AG20443 (cell line): ENCODE results near the gene MRAS.
"Not testable (repeated sequence)": the region's sequence is repeated elsewhere in the genome, so short reads cannot be mapped to it uniquely, and the experiment has no call there.

ENCODE experiments used
- DNase-seq: peaks from one replicate; pipeline ENCODE4 v3.0.0; 2012; ENCODE audit warnings: low spot score, mixed read lengths

MRAS gene

DNA sequence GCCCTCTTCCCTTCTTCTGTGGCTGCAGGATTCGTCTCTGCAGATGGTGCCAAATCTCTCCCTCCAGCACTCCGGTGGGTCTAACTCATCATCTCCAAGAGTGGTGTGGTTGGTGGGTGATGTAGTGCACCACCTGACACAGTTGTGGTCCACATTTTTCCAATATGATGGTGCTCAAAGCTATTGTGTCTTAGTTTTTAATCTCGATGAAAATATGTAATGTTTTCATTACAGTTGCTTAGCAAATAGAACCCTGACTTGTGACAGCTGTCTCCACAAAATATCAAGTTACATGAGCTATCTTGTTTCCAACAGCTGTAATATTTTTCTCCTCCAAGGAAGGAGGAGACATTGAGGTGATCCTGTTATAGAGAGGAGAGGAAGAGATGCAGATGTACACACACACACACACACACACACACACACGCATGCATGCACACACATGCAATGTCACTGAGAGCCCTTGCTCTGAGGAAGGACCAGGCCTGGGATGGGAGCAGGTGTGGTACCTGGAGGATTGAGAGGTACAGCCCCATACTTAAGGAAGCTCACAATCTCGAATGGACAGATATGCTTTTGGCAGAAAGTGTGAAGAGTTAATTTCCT is 70.3 kb downstream of the MRAS start:
- no peak for DNase-seq

DNA sequence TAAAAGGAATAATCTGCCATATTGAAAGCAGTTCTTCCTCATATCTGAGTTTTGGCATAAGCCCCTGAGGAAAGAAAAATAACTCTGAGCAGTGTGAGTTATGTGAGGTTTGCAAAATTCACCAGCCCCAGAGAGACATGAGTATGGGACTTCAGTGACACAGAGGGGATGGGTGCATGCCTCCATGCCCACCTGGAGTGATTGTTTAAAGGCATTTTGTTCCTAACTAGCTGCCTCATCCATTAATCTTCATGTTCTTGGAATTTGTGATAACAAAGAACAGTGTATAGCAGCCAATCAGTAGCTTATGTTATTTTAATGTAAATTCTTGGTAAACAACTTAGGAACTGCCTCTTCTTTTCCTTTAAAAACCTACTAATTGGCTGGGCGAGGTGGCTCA is 74.9 kb downstream of the MRAS start:
- no peak for DNase-seq

DNA sequence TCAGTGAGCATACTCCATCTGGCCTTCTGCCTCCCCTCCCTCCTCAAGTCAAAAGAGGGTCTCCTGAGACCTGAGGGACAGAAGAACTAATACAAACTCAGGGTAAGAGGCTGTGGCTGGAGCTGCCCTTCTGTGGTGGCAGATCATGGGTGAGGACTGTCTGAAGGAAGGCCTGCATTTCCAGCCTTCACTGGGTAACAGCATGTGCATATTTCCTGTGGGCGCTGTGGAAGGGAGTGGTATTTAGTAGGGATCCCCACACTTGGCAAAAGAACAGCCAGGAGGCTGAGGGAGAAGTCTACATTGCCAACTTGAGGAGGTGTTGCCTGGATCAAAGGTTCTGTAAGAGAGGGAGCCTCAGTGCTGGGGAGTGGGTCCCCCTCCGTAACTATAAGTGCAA is 75.9 kb downstream of the MRAS start:
- DNase-seq, result no peak

DNA sequence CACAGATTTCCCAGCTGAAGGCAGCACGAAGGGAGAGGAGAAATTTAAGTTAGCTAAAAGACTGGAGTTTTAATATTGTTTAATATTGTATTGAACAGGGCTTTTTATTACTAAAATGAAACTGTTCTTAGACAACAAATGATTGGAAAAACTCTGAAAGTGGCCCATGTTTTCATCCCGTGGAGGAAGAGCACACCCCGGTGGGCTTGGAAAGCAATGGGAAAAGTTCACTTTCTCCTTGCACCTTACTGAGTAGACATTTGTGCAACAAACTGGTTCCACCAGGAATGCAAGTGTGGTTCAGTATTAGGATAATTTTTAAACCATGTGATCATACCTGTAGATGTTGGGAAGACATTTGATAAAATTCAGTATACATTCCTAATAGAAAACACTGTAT is 77.8 kb downstream of the MRAS start:
- DNase-seq, result no peak

- not testable (repeated sequence) for DNase-seq
Observed at GRCh38 chr3:138426754-138427153, 78.4 kb downstream of the MRAS start.

GRCh38 chr3:138429665-138430064 is 81.3 kb downstream of the MRAS start:
- DNase-seq, result no peak

- DNase-seq, result no peak
Observed at GRCh38 chr3:138432576-138433240, 84.3 kb downstream of the MRAS start.

GRCh38 chr3:138433892-138434275 is 85.5 kb downstream of the MRAS start:
- no peak for DNase-seq

DNA sequence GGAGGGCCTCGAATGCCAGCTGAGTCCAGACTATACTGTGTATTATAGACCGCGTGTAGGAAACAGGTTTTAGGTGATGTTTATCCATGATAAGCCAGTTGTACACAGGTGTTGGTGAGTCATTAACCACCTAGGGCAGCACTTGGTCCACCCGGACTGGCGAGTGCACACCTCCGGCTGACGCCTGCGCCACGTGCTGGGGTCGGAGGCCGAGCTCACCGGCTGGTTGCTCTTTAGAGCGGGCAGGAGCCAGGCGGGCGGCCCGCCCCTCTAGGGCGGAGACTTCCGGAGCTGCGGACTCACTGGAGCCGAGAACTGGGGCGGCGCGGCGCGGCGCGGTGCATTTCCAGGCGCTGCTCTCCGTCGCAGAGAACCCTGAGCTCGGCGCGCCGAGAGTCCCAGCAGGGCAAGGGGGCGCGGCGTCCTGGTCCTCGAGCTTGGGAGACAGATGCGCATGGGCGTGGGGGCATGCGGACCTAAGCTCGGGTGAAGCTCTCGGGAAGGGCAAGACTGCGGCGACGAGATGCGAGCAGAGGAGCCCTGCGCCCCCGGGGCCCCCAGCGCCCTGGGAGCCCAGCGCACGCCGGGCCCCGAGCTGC is 86.0 kb downstream of the MRAS start, which contains the start of gene ESYT3:
Gene ESYT3, plus strand, starts transcription at position 341 of the 599 bp plus-strand sequence. Its CDS starts 183 bp downstream, at position 524.
- DNase-seq, result peak; percentile 91

DNA sequence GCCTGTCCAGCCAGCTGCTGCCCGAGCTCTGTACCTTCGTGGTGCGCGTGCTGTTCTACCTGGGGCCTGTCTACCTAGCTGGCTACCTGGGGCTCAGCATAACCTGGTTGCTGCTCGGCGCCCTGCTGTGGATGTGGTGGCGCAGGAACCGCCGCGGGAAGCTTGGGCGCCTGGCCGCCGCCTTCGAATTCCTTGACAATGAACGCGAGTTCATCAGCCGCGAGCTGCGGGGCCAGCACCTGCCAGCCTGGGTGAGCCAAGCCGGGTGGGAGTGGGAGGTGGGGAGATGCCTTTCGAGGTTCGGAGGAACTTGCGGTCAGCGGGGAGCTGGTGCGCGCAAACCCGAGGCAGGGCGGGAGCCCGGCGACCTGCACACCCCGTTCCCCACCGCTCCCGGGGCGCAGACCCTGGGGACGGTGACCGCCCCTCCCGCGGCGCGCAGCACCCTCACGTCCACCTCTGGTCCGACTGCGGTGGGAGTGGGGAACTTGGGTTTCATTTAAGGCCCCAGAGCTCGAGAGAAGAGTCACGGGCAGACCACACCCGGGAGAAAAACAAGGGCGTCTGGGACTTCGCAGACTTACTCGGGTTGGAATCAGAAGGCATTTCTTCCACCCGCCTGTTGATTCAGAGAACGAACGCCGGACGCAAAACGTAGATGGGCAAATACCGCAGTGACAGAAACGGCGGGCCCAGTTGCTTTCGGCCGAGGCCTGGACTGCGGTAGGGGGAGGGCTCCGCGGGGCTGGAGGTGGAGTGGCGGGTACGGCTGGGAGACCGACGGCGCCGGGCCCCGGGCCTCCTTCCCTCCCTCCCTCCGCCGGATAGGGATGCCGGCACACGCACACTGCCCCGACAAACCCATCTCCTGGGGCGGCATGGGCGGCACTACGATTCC is 86.7 kb downstream of the MRAS start:
- DNase-seq, result peak; percentile 52

GRCh38 chr3:138435840-138436239 is 87.5 kb downstream of the MRAS start:
- DNase-seq, result no peak

- DNase-seq, result no peak
Observed at GRCh38 chr3:138437281-138437680, 88.9 kb downstream of the MRAS start.

DNA sequence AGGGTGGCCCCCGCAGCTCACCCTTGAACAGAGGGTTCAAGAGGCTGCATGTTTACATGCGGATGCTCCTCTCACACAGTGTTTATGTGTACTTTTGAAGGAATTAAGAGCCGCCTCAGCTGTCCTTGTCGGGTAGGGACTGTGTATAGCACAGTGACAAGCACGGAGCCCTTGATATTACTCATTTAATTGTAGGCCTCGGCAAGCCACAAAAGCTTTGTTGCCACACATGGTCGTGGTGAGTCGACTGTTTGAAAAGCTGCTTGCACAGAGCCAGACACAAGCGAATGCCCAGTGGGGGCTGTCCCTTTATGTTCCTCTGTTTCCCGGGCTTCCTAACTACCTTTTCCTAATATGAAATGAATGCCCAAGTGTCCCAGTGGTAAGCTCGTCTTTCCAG is 90.5 kb downstream of the MRAS start:
- DNase-seq, result peak; percentile 67

- no peak for DNase-seq
Observed at GRCh38 chr3:138439646-138440045, 91.3 kb downstream of the MRAS start.

DNA sequence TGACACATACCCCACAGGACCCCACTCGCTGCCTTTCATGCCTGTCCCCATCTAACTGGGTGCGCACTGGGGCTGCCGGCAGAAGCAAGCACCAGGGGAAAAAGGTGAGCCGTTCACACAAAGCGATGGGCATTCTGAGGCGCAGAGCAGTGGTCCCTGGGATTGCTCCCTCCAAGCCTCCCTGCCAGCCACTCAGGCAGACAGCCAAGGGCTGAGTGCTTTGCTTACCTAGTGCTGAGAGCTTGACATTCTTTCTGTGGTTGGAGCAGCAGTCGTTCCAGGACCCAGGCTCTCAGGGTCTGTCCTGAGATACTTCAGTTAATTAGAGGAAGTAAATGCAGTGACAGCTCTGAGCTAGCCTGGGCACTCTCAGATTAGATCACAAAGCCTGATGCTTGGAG is 91.7 kb downstream of the MRAS start:
- no peak for DNase-seq

DNA sequence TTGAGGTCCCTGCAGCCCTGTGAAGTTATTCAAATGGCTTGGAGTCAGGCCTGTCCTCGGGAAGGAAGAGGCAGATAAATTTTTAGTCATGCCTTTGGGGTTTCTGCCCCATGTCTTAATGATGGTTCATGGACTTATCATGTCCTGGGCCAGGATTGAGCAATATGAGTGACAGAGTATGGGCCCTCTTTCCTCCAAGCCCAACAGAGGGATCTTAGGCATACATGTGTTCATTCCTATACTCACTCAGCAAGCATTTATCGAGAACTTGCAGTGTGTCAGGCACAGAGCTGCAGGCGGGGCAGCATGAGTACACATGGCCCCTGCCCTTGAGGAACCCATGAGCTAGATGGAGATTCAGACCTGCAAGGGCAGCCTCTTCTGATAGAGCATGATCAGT is 92.2 kb downstream of the MRAS start:
- peak; percentile 66 for DNase-seq

GRCh38 chr3:138441256-138441655 is 92.9 kb downstream of the MRAS start:
- DNase-seq, result no peak

- DNase-seq, result peak; percentile 53
Observed at GRCh38 chr3:138441742-138442141, 93.4 kb downstream of the MRAS start.

DNA sequence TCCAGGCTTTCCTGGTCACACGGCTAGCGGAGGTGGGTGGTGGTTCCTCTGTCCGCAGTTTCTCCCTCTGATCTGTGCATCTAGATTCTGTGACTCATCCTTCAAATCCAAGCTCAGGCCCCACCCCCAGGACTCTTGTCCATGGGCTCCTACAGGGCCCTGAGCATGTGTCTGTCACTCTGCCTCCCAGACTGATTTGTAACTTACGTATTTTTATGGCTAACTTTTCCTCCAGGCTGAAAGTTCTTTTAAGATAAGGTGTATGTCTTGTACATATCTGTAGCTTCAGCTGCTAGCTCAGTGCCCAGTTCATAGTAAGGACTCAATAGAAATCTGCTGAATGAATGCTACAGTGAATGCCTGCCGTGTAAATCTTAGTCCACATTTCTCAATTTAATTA is 94.1 kb downstream of the MRAS start:
- peak; percentile 64 for DNase-seq

GRCh38 chr3:138443091-138443490 is 94.7 kb downstream of the MRAS start:
- DNase-seq, result no peak

DNA sequence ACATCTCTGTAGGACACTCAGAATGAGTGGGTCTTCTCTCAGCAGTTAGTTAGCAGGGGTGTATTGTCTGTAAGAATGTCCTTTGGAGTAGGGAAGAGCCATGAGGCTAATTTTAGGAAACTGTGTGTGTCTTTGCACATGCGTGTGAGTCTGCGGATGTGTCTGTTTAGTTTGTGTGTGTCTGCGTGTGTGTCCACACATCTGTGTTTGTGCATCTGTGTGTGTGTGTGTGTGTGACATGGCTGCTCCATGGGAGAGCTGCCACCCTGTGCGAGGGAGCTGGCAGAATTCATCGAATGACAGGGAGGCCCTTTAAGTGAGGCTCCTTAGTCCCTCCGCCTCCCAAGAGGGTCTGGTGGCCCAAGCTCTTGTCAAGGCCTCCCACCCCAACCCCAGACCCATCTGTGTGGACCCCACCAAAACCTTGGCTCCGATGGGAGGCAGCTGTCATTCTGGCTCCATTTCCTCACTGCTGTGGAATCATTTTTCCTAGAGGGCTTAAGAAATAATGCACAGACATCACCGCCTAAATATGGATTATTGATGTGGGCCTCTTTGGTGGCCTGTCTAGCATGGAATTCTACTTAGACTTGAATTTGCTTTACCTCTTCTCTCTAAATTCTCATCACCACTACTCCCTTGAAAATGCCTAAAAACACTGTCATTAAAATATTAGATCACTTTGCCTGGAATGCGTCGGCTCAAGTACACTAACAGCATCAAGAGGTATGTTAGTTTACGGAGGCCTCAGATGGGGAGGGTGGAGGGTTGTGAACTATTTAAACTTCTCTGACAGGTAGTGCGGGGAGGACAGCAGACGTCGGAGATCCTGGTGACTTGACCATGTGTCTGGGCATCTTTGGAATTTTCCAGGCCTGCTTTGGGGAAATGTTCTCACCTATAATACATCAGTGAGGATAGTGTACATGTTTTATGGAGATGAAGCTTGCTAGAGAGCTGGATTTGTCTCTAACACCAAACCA is 95.4 kb downstream of the MRAS start:
- no peak for DNase-seq
